Measurements from ENCODE around the gene NOB1.

Gene NOB1

DNA sequence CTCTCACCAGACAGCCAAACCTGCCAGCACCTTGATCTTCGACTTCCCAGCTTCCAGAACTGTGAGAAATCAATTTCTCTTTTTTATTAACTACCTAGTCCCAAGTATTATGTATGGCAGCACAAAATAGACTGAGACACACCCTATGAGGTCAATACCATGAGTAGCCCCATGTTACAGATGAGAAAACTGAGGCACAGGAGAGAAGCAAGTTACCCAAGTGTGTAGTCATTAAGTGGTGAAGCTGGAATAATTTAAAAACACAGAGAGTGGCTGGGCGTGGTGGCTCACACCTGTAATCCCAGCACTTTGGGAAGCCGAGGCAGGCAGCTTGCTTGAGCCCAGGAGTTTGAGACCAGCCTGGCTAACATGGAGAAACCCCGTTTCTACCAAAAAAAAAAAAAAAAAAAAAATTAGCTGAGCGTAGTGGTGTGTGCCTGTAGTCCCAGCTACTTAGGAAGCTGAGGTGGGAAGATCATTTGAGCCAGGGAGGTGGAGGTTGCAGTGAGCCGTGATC, 33.2 kb downstream of the NOB1 start:
- DNase-seq (ENCODE audit: low read depth, low spot score), result no peak

DNA sequence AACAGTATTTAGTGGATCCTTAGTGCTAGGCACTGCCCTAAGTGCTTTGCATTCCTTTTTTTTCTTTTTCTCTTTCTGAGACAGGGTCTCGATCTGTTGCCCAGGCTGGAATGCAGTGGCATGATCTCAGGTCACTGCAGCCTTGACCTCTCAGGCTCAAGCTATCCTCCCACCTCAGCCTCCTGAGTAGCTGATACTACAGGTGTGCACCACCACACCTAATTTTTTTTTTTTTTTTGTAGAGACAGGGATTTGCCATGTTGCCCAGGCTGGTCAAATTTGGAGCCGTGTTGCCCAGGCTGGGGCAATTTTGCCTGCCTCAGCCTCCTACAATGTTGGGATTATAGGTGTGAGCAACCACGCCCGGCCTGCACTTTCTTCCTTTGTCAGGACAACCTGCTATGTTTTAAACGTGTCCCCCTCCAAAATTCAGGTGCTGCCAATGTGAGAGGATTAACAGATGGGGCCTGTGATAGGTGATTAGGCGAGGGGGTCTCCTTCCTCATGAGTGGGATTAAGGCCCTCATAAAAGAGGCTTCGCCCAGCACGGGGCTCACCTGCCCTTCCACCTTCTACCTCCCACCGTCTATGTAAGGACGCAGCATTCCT, 33.8 kb downstream of the NOB1 start:
- no peak for DNase-seq (ENCODE audit: low read depth, low spot score)

DNA sequence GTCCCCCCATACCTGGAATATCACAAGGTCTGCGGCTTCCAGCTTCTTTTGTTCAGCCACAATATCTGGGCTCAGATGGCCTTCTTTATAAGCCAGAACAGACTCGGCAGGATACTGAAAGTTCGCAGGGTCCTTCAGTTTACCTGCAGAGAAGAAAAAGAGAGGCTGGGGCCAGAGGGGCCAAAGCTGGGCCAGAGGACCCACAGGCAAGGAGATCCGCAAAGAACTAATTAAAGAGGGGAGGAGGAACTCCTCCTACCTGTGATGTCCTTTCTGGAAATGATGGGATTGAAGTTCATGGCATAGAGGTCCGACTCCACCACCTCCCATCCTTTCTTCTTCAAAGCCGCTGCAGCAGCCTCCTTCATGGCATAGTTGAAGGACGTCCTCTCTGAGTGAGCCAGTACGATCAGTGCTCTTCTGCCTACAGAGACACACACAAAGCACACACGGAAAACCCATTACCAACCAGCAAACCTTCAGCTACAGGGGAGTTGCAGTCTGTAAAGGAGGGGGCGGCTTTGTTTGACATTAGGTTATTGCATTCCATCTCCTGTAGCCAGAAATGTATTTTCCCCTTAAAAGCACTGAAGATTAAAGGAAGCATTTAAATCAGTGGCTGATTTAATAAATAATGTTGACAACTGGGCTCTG, 36.5 kb downstream of the NOB1 start:
- DNase-seq (ENCODE audit: low read depth, low spot score), result no peak

DNA sequence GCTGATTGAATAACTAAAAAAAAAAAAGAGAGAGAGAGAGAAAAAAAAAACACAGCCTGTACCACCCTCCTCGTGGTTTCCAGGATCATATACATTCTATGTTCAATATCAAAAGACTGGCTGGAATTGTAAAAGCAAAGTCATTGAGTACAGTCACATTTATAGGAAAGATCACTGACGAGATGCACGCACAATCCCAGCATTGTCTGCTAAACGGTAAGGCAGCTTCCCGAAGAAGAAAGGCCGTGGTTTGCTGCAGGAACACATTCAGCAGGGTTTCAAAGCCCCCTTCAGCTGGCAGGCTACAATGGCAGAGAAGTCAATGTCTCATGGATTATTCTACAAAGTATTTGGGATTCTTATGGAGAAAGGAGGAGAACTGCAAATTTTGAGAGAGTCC, 37.7 kb downstream of the NOB1 start:
- no peak for DNase-seq (ENCODE audit: low read depth, low spot score)

DNA sequence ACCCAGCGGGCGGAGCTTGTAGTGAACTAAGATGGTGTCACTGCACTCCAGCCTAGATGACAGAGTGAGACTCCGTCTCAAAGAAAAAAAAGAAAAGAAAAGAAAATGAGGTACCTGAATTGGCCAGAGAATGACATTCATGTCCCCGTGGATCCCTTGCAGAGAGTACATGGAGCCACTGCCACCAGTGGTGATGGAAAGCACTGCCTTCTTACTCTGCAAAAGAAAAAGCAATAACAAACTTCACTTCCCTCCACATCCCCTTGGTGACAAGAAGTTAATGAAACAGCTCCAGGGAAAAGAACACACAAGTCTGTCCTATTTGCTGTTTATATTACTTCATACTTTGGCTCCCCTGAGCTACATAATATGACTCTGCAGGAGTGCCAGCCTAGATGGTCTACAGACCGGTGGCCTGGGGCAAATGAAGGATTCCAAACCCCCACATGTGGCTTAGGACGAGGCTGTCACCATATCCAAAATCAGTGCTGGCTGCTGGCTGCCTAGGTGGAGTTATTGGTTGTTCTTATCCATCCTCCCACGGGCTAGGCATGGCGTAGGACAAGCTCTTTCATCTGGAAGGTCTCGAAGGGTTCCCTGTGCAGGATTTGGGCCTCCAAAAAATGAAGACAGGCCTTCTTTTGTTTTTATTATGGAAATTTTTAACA, 41.7 kb downstream of the NOB1 start:
- no peak for DNase-seq (ENCODE audit: low read depth, low spot score)

DNA sequence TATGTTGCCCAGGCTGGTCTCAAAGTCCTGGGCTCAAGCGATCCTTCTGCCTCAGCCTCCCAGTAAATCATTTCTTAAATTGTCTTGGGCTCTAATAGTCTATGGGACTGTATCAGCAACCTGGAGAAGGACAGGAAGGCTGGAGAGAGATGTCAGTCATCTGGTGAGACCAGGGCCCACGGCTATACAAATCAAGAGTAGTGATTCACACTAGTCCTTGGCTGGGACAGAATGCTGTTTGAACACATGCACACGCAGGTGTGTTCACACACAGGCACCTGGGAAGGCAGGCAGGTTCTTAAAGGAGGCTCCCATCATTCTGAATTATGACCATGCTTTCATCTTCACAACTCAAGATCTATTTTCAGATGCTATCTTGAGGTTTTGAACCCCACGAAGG, 42.4 kb downstream of the NOB1 start:
- no peak for DNase-seq (ENCODE audit: low read depth, low spot score)

DNA sequence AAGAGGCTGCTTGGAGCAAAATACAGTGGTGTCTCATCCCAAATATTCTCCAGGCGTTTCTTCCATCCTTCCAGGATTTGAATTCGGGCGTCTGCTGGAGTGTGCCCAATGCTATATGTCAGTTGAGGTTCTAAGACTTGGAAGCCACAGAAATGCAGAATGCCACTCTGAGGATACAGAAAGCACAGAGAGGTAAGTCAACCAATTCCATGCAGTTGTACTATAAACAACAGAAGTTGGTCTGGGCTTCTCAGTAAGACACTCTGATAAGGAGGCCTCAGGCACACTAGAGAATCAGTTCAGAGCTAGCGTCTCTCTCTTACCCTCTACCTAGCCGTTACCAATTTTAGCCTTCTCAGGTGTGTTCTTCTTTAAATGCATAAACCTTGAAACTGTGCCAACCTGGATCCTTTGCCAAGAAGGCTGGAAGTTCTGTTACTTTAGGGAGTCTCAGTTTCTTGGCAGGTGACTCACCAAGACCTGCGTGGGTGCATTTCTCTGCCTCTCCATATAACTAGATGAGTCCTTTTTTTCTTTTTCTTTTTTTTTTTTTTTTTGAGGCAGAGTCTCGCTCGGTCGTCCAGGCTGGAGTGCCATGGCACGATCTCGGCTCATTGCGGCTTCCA, 43.5 kb downstream of the NOB1 start:
- peak; percentile 54 for DNase-seq (ENCODE audit: low read depth, low spot score)

DNA sequence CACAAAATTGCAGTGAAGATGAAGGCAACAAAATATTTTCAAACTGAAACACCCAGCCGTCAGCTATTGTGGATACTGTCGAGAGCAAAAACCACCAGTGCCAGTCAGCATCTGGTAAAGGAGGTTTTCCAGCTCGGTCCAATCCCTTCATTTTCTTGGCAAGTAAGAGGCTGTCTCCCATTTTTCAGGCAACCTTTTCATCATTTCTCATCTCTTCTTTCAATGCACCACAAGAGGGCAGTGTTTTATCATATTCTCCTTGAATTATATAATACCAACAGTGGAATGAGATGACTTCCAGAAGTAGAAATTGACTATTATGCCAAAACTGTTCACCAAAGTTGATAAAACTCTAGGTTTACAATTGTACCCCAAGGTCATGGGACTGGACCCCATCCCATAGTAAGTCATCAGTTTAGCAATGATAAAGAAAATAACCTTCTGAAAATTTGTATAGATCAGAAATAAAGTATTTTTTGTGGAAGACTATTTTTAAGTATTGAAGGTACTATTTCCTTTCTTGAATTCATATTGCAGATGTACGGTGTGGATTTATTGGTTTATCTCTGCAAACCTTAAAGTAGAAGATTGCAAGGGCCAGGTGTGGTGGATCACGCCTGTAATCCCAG, 45.2 kb downstream of the NOB1 start:
- peak; percentile 74 for DNase-seq (ENCODE audit: low read depth, low spot score)

DNA sequence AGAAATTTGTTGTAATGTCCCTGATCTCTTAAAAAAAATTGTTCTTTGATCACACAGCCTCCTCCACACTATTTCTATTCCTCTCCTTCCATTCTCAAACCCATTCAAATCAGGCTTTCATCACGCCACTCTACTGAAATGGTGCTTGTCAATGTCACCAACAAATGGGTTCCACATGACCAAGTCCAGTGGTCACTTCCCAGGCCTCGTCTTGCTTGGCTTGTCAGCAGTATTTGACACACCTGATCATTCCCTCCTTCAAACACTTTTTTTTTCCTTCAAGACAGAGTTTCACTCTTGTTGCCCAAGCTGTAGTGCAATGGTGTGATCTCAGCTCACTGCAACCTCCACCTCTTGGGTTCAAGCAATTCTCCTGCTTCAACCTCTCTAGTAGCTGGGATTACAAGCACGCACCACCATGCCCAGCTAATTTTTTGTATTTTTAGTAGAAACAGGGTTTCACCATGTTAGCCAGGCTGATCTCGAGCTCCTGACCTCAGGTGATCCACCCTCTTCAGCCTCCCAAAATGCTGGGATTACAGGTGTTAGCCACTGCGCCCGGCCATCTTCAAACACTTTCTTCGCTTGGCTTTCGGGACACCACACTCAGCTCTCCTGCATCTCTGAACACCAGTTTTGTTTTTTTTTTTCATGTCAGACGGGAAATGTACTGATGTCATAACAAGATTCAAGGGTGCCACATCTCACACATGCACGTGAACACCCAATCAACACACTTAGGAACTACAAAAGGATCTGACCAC, 46.6 kb downstream of the NOB1 start:
- no peak for DNase-seq (ENCODE audit: low read depth, low spot score)

DNA sequence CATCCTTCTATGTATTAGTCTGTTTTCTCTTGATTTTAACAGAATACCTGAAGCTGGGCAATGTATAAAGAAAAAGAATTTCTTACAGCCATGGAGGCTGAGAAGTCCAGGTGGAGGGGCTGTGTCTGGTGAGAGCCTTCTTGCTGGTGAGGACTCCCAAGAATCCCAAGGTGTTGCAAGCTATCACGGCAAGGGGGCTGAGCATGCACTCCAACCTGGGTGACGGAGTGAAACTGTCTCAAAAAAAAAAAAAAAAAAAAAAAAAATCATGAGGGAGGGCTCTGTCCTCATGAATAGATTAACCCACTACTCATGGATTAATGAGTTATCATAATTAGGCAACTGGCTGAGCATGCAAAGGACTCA, 47.8 kb downstream of the NOB1 start:
- DNase-seq (ENCODE audit: low read depth, low spot score), result no peak

DNA sequence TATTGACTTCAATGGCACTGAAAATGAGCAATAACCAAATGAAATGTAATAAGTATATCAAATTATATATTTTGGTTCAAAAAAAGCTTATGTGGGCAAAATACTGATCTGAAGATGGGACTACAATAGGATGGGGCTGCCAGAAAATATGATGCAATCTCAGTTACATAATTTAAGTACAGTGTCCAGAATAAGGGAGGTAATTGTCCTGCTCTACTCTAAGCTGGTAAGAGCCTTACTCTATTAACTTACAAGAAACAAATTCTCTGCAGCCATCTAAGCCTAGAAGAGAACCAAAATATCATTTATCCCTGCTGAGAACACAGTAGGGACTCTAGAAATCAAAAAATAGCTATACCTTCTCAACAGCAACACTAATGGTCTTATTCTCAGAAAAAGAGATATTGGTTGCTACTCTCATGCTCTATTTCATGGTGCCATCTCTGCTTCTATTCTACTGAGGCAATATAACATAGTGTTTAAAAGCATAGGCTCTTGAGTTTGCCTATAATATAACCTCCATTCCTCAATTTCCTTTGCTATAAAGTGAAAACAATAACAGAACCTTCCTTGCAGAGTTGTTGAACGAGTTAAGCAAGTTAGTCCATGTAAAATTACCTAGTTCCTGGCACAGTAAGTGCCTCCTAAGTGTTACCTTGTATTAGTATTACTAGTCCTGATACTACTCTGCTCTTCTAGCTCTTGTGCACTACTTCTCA, 48.3 kb downstream of the NOB1 start:
- DNase-seq (ENCODE audit: low read depth, low spot score), result no peak

DNA sequence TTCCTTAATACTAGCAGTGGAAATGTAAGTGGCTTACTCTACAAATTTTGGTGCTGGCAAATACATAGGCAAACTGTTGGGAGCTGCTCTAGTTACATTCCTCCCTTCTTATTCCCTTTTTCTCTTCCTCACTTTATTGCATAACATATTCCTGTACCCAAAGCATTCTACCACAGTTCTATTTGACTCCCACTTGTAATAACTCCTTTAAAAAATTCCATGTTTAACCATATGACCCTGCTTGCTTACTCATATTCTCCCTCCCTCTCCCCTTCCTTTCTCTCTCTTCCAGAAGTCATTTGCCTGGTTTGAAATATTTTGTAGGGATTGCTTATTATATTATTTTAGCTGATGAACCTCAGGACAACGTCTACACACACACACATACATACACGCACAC, 51.1 kb downstream of the NOB1 start:
- DNase-seq (ENCODE audit: low read depth, low spot score), result no peak

DNA sequence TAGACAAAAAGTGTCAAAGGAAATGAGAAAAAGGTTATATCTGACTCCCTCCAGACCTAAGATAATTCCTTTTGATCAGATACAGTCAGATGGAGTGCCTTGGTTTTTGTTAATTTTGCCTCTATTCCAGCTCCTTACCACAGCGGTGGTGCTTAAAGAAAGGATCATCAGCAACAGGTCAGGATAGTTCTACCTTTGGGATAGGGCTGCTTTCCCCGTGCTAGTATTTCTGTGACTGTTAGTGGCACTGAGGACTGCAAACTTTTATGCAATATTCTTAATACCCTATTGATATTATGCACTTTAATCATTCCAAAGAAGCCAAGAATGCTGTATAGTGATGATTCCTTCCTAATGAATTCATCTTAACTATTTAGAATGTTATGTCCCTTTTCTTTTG, 52.9 kb downstream of the NOB1 start:
- no peak for DNase-seq (ENCODE audit: low read depth, low spot score)

DNA sequence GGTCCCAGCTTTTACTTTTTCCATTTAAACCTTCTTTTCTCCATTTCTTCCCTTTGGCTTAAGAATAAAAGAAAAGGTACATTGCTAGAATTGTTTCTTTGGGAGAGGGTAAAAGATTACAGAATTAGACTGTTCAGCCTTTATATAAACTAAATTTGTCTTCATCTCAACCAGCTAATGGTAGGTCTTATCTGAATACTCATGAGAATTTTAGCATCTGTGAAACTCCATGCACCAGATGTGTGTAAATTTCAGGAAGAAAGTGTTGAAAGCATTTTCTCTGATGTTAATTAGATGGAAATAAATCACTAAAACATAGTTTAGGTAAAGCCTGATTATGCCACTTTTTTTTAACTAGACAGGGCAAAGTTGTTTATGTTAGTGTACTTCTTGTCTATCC, 53.3 kb downstream of the NOB1 start:
- DNase-seq (ENCODE audit: low read depth, low spot score), result no peak

DNA sequence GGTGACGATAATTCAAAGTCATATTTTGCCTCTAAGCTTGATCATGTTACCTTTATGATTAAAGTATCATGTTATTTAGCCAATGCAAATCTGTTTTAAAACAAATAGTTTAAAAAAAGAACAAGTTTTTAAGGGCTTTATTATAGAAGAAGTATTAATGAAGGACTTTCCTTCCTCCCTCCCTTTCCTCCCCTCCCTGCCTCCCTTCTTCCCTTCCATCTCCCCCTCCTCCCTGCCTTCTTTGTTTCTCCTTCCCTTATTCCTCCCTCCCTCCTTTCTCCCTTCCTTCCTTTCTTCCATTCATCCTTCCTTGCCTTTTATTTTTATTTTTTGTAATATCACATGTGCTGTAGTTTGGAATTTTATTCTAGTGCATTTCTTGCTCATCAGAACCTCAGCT, 54.8 kb downstream of the NOB1 start:
- DNase-seq (ENCODE audit: low read depth, low spot score), result no peak

DNA sequence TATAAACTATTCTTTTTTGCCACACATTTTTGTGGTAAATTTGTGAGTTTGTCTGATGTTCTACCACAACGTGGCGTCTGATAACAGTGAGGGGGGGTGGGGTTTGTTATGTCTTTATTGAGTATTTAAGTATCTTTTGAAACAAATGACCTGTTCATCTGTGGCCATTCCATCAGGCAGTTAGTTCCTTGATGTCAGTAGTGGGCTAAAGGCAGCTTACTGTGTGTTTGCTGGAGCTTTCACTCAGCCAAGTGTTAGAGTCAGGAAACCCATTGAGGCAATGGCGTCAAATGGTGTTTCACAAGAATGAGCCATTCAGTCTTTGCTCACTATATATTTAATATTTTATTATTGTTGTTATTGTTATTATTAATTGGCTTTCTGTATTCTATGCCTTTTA, 56.3 kb downstream of the NOB1 start:
- no peak for DNase-seq (ENCODE audit: low read depth, low spot score)

DNA sequence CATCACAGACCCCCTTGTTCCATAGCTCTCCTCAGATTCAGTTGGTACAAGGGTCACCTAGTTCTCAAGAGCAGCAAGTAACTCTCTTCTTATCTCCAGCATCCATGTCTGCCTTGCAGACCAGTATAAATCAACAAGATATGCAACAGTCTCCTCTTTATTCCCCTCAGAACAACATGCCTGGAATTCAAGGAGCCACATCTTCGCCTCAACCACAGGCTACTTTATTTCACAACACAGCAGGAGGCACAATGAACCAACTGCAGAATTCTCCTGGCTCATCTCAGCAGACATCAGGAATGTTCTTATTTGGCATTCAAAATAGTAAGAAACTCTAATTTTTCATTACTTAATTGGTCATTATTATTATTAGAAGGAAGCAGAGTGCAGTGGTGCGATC, 60.8 kb downstream of the NOB1 start:
- no peak for DNase-seq (ENCODE audit: low read depth, low spot score)

DNA sequence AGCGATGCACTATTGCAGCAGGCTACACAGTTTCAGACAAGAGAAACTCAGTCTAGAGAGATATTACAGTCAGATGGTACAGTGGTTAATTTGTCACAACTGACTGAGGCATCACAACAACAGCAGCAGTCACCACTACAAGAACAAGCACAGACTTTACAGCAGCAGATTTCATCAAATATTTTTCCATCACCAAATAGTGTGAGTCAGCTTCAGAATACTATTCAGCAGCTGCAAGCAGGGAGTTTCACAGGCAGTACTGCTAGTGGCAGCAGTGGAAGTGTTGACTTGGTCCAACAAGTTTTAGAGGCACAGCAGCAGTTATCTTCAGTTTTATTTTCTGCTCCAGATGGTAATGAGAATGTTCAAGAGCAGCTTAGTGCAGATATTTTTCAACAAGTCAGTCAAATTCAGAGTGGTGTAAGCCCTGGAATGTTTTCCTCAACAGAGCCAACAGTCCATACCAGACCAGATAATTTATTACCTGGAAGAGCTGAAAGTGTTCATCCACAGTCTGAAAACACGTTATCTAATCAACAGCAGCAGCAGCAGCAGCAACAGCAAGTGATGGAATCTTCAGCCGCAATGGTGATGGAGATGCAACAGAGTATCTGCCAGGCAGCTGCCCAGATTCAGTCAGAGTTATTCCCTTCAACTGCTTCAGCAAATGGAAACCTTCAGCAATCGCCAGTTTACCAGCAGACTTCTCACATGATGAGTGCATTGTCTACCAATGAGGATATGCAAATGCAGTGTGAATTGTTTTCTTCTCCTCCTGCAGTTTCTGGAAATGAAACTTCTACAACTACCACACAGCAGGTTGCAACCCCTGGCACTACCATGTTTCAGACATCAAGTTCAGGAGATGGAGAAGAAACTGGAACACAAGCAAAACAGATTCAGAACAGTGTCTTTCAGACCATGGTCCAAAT, 62.5 kb downstream of the NOB1 start:
- DNase-seq (ENCODE audit: low read depth, low spot score), result peak; percentile 39
